Liver (tissue), 3 donors: ENCODE results near the gene CTNNA2.

ENCODE experiments used
- RAD21 ChIP-seq, 2 donors: IDR thresholded peaks; 2 replicates each; pipeline ENCODE4 v1.6.1; 2016; ENCODE audit warnings: antibody characterized with exemption in 2 of 2, mild to moderate bottlenecking in 2 of 2
- TAF1 ChIP-seq: conservative IDR thresholded peaks from 2 replicates; pipeline ENCODE4 v1.6.1; 2016; ENCODE audit warnings: antibody characterized with exemption, mild to moderate bottlenecking
- TF ChIP-seq, protein P1 (sequence below): fragments of 150-350 bp; IDR thresholded peaks from 2 replicates; pipeline ENCODE4 v1.5.1; 2017; ENCODE audit warnings: improper control_type of control experiment, low read depth, low read length; ENCODE audit not compliant: missing input control
- TF ChIP-seq, protein P2 (sequence below): IDR thresholded peaks from 2 replicates; pipeline ENCODE4 v1.6.1; 2016; ENCODE audit warnings: antibody characterized with exemption
- donor health status: healthy.
- donor health status: healthy.

- TF ChIP-seq, protein P1, sequence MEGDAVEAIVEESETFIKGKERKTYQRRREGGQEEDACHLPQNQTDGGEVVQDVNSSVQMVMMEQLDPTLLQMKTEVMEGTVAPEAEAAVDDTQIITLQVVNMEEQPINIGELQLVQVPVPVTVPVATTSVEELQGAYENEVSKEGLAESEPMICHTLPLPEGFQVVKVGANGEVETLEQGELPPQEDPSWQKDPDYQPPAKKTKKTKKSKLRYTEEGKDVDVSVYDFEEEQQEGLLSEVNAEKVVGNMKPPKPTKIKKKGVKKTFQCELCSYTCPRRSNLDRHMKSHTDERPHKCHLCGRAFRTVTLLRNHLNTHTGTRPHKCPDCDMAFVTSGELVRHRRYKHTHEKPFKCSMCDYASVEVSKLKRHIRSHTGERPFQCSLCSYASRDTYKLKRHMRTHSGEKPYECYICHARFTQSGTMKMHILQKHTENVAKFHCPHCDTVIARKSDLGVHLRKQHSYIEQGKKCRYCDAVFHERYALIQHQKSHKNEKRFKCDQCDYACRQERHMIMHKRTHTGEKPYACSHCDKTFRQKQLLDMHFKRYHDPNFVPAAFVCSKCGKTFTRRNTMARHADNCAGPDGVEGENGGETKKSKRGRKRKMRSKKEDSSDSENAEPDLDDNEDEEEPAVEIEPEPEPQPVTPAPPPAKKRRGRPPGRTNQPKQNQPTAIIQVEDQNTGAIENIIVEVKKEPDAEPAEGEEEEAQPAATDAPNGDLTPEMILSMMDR: no peak
- TF ChIP-seq TAF1 (no peak), RAD21 (IDR thresholded peaks at IDR 0.05) (no peak)
- TF ChIP-seq, protein P2, sequence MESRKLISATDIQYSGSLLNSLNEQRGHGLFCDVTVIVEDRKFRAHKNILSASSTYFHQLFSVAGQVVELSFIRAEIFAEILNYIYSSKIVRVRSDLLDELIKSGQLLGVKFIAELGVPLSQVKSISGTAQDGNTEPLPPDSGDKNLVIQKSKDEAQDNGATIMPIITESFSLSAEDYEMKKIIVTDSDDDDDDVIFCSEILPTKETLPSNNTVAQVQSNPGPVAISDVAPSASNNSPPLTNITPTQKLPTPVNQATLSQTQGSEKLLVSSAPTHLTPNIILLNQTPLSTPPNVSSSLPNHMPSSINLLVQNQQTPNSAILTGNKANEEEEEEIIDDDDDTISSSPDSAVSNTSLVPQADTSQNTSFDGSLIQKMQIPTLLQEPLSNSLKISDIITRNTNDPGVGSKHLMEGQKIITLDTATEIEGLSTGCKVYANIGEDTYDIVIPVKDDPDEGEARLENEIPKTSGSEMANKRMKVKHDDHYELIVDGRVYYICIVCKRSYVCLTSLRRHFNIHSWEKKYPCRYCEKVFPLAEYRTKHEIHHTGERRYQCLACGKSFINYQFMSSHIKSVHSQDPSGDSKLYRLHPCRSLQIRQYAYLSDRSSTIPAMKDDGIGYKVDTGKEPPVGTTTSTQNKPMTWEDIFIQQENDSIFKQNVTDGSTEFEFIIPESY: no peak
These were observed 359.8 kb downstream of the CTNNA2 start for GRCh38 chr2:79872656-79873055.
